HG02970 (cell line): ENCODE data around the gene MKKS.
"Not testable (repeated sequence)": the region's sequence is repeated elsewhere in the genome, so short reads cannot be mapped to it uniquely, and the experiment has no call there.

Source experiments
- ATAC-seq: cut with Tn5 transposase; IDR thresholded peaks from one replicate; pipeline ENCODE4 v1.9.1; 2021; ENCODE audit warnings: mild to moderate bottlenecking, moderate library complexity, moderate number of reproducible peaks; ENCODE audit not compliant: unreplicated experiment, low FRiP score

Gene MKKS

DNA sequence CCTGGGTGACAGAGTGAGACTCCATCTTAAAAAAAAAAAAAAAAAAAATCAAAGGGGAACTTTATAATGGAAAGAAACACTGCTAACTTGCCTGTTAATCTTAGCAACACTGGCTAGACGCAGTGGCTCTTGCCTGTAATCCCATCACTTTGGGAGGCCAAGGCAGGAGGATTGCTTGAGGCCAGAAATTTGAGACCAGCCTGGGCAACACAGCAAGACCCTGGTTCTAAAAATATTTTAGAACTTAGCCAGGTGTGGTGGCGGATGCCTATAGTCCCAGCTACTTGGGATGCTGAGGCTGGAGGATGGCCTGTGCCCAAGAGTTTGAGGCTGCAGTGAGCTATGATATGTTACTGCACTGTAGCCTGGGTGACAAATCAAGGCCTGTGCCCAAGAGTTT lies 16.8 kb downstream of the MKKS start:
- ATAC-seq, result not testable (repeated sequence)

DNA sequence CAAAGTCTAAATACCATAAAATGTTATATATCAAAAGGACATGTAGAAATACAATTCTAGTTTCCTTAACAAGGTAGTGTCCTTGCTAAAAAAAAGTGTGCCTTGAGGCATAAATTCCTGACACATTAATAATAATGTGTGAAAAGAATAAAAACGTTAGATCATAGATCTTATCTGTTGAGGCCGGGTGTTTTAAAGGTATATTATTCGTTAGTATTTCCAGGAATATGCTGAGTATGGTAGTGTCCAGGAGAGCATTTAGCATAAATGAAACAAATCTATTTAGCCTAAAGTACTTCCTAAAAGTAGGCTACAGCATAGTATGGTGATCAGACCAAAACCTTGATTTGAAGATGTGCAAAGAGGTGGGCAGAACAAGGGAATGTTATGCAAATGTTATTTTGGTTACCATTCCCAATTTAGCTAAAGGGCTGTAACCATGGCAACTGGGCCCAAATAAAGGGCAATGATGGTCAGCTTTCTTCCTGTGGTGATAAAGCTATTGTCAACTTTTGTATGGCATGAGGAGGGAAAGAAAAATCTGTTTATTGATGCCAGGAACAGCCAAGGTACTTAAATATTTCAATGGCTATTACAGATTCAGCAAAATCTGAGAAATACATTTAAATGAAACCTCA lies 18.9 kb downstream of the MKKS start:
- no peak for ATAC-seq

DNA sequence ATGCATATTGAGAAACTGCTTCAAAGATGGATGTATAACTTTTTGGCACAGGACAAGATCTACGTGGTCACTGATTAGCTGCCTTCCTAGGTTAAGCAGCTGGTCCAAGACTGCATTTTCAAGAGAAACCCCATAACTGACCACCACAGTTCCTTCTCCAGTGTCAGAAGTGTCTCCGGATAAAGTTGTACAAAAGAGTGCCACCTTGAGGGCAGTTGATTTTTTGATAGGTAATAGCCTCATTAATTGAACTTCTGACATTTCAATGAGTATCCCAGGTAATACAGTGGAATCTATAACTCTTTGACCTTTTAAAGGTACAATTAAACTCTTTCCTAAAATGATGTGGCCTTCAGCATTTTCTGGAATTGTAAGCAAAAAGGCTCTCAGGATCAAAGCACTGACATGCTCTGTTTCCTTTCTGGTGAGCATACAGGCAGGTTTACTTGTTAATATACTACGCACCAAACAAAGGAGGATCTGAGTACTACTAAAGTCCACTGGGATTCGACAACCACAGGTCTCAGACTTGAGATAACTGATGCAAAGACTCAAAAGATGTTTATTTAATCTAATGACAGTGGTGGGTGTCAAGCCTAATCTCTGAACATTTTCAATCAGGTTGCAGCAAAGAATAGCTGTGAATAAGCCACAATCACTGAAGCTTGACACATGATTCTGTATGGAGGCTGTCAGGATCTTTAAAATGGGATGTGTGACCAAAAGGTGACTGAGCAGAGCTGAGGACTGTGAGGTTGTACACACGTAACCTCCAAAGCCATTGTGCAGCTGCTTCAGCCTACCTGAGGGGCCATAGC lies 21.2 kb downstream of the MKKS start:
- no peak for ATAC-seq

DNA sequence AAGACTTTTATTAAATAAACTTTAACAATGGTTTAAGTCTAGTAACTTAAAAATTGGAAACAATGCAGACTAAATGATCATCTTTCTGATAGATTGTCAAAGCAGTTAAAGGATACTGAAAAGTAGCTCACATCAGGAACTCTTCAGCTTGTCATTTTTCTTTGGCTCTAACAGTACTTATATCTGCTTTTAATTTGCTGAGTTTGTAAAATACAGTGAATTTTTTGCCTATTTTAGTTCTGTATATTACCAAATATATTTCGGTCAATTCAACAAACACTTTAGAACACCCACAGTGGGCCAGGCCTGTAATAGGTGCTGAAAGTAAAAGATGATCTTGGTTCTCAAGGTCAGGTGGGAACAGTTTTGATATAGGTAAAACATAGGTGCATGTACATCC lies 22.3 kb downstream of the MKKS start:
- ATAC-seq, result no peak

DNA sequence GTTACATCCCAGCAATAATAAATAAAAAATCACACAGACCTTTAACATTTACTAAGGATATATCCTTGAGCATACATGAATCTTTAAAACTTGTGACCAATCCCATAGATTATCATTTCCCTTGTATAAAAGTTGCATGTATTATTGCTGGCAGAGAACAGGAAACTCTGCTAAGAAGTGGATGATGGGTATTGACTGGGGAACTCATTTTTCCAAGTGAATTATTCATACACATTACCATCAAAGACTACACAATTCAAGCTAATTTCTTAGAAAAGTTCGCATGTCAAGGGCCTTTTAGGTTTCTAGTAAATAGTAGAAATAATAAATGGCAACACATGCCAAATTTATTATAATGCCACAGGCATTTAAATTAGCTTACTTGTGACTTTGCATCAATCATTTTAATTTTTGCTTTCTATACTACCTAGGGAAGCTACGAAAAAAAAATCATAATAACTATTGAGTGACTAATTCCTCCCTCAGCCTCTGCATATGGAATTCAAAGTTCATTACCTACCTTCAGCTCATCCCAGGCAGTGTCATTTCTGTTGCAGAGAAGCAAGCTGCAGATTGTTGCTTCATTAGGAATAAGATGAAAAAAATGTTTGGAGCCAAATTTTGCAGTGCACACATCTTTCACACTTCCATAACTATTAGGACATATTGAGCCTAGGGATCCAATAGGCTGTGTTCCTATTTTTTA lies 25.8 kb downstream of the MKKS start:
- ATAC-seq, result no peak

DNA sequence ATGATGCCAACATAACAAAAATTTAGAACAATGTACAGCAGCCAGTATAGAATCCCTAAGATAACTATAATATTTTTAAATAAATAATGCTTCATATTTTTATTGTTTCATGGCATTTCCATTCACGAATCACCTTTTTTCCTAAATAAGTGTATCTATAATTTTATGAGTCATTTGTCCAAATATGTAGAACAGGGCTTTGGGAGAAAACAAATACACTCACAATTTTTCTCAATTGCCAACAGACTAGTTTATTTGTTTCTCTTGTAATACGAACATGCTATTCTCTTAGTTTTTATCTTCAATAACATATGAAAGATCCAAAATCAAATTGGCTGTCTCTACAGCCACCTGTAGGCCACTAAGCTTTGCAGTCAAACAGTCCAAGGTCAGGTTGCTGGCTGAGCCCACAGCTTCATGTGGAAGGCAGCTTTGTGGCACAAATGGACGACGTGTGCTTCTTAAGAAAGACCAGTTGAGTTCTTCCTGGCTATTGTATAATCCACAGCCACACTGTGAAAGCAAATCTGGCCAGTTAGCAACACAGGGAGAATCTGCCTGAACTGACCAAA lies 29.0 kb downstream of the MKKS start:
- no peak for ATAC-seq

DNA sequence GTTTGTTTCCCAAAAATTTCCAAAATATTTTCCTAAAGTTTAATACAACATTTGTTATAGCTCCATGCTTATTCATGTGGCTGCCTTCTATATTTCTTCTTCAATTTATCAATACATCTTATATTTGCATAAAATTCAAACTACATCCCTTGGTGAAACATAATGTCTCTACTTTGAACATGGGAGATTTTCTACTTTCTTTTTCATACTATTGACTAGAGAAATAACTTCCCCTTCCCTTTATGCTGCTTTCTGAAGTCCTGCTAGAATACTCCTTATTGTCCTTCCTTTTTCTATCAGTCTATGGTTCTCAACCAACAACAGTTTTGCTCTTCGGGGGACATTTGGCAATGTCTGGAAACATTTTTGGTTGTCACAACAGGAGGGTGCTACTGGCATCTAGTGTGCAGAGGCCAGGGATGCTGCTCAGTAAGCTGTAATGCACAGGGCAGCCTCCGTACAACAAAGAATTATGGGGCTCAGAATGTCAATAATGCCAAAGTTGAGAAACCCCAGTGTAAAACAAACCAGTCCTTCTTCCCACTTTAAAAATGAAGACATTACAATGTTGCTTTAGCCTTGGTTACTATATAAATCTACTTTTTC lies 29.9 kb downstream of the MKKS start:
- ATAC-seq, result no peak

DNA sequence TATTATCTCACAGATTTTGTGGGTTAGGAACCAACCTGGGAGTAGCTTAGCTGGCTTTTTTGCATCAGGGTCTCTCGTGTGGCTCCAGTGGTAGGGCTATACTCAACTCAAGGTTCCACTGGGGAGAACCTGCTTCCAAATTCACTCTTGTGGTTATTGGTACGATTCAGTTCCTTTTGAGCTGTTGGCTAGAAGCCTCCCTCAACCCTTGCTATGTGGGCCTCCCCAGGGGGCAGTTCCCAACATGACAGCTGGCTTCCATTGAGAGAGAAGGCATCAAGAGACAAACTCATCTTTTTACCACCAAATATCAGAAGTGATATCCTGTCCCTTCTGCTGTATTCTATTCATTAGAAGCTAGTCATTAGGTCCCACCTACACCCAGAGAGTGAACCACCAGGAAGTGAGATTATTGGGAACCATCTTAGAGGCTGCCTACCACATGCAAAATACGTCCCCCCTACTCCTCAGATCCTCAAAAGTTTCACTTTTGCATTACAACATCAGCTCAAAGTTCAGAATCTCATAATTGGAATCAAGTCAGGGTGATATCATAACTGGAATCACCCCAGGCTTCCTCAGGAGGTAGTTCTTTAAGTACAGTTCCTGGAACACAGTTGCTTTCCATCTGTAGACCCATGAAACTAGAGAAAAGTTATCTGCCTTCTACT lies 30.9 kb downstream of the MKKS start:
- ATAC-seq, result no peak

DNA sequence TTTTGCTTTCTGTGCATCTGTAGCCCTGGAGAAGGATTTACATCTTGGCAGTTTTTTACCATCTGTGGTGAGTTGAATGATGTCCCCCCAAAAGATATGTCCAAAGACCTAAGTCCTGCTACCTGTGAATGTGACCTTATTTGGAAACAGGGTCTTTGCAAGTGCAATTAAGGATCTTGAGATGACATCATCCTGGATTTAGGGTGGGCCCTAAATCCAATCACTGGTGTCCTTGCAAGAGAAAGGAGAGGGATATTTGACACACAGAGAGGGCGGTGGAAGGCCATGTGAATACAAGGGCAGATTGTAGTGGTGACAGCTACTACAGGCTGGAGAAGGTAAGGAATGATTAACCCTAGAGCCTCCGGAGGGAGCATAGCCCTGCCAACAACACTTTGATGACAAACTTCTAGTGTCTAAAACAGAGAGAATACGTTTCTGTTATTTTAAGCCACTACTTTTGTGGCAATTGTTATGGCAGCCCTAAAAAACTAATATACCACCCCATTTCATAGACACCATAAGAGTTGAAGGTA lies 35.1 kb downstream of the MKKS start:
- ATAC-seq, result no peak

DNA sequence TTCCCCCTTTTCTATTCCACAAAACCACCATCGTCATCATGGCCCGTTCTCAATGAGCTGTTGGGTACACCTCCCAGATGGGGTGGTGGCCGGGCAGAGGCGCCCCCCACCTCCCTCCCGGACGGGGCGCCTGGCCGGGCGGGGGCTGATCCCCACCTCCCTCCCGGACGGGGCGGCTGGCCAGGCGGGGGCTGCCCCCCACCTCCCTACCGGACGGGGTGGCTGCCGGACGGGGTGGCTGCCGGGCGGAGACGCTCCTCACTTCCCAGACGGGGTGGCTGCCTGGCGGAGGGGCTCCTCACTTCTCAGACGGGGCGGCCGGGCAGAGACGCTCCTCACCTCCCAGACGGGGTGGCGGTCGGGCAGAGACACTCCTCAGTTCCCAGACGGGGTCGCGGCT lies 39.3 kb downstream of the MKKS start:
- not testable (repeated sequence) for ATAC-seq

DNA sequence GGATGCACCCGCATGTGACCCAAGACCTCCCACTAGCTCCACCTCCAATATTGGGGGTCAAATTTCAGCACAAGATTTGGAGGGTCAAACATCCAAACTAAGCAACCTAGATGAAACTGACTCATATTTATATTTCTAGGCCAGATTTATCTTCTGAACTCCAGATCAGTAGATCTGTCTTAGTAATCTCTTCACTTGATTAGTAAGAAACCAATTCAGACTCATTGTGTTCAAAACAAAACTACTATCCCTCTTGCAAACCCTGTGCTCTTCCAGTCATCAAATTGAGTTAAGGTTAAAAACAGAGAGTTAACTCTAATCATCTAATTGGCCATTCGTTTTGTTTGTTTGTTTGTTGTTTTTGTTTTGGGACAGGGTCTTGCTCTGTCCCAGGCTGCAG lies 43.3 kb downstream of the MKKS start:
- ATAC-seq, result no peak

DNA sequence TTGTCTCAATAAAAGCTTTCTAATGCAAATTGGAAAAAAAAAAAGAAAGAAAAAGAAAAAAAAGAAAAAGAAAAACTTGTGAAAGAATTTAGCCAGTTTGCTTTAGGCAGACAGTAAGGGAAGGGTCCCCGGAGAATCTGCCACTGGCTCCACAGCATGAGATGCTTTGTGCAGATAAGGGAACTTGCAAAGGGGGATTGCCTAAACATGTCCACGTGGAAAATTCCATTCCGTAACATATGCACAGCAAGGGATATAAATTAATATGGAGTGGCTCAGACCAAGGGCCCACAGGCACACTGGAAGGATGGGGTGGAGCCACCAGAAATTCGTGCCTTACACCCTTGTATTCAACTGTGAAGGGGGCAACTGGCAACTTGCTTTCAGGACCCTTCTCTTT lies 45.4 kb downstream of the MKKS start:
- ATAC-seq, result no peak

DNA sequence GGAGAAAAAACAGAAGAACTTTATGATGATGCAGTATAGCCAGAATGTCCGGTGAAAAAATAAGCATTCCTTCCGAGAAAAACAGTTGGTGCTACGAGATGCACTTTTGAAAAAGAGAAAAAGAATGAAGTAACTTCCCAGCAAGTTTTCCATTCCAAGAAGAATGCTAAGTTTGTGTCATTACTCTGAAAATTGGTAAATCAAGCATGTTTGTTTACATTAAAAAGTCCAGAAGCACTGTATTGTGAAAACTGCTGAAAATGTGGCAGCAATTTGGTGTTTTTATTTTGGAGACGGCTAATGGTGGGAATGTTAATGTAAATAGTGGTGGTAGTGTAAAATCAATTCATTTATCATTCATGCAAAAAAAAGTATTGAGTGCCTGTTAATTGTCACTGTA lies 46.3 kb downstream of the MKKS start:
- ATAC-seq, result no peak

DNA sequence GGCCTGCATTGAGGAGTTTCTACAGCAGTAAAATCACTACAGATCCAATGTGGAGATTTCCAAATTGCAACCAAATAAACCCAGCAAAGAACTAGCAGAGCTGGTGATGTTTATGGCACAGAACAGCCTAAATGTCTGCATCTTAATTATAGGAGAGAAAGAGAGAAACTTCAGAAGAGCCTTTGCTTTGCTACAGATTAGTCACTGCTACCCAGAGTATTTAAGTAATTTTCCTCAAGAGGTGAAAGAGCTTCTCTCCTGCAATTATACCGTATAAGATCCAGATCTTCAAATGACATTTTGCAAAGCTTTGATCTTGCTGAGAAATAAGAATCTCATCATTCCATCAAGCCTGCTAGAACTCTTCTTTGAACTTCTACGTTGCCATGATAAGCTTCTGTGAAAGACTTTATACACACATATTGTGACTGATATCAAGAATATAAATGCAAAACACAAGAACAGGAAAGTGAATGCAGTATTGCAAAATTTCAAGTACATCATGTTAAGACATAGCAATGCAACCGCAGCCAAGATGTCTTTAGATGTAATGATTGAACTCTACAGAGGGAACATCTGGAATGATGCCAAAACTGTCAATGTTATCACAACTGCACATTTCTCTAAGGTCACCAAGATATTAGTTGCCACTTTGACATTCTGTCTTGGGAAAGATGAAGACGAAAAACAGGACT lies 48.0 kb downstream of the MKKS start:
- no peak for ATAC-seq

DNA sequence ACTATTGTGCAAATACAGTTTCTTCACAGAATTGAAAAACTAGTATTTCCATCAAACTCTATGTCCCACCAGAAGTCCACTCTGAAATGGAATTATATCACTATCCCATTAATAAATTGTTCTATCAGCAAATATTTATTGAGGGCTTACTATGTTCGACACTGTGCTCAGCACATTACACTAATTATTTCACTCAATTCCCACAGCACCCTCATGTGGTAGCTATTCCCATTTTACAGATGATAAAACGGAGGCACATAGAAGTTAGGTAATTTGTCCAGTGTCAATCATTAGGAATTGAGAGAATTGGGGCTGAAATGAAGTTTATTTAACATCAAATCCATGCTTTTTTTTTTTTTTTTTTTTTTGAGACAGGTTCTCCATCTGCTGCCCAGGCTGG lies 52.5 kb downstream of the MKKS start:
- ATAC-seq, result no peak

DNA sequence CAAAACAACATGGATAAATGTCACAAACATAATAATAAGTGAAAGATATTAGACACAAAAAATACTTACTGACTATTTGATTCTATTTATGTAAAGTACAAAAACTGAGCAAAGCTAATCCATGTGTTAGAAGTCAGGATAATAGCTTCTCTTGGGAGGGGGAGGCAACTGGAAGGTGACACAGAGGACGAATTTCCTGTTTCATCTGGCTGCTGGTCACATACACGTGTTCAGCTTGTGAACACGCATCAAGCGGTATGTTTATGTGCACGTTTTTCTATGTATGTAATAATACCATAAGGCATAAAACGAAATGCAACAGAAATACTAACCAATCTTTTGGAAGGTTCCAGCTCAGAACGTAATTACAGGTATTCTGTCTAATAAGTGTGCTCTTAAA lies 54.3 kb downstream of the MKKS start:
- no peak for ATAC-seq

DNA sequence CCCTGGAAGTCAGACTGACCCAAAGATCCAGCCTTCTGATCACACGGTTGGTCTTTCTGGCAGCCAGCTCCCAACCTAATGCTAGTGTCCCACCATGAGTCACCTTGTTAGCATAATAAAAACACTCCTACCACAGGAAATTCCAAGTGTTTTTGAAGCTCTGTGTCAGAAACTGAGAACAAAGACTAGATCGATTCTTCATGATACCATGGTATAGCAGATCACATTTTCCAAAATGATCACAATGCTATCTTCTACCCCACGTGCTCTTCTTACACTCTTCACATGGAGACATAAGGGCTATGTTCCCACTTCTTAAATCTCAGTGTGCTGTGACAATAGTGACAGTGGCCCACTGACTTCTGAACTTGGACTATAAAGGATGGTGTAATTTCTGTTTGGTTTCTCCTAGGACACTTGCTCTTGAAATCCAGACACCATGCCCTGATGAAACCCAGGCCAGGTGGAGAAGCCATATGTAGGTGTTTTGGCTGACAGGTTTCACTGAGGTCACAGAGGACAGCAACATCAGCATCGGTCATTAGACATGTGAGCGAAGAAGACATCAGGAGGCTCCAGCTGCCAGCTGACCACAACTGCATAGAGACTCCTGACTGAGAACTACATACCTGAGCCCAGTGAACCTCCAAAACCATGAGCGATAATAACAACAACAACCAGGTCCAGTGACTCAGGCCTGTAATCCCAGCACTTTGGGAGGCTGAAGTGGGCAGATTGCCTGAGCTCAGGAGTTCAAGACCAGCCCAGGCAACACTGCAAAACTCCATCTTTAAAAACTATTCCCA lies 57.5 kb downstream of the MKKS start:
- no peak for ATAC-seq

DNA sequence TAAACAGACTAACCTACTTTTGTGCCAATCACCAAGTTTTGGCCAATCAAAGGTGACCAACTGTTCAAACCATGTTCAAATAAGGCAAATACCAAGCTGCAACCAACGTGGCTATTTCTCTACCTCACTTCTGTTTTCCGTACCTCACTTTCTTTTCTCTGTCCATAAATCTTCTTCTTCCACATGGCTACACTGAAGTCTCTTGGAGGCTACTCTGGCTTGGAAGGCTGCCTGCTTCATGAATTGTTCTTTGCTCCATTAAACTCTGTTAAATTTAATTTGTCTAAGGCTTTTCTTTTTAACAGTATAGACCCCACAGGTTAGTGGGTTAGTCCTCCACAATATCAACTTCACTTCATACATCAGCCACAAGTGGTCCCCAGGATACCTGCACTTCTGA lies 58.8 kb downstream of the MKKS start:
- ATAC-seq, result no peak

DNA sequence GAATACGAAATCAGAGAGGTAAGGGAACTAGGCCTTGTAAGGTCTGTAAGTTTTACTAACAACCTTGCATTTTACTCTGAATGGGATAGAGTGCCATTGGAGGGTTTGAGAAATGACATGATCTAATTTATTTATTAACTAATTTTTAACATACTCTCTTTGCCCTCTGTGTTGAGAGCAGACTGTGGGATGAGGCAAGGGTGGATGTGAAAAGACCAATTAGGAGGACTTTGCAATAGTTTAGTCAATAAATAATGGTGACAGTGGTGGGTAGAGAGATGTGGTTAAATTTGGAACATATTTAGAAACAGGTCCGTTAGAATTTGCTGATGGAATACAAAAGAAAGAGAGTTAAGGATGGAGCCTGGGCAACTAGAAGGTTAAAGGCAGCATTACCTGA lies 60.0 kb downstream of the MKKS start:
- ATAC-seq, result no peak
